Thyroid gland (tissue), 4 donors: ENCODE measurements around the gene DOK3. TPM values are rescaled to one million over a fixed set of nuclear protein-coding genes. Genes with fewer than 3 reads are reported as not detected.

Source experiments
- DNase-seq, 2 donors: peaks; one replicate each; pipeline ENCODE4 v3.0.0-alpha.2; 2019
- H3K27ac ChIP-seq, 3 donors: fragments of 200-600 bp; sonication (generic); 1 replicate in 2 of 3; 2 replicates in 1 of 3; pipeline ENCODE4 v1.5.1; 2016 to 2019; ENCODE audit warnings: mild to moderate bottlenecking in 1 of 3, moderate library complexity in 1 of 3
- H3K27me3 ChIP-seq: fragments of 200-600 bp; sonication (generic); one replicate; pipeline ENCODE4 v1.5.1; 2019
- H3K36me3 ChIP-seq, 2 donors: fragments of 200-600 bp; sonication (generic); one replicate each; pipeline ENCODE4 v1.5.1; 2016 to 2019
- H3K4me1 ChIP-seq, 2 donors: fragments of 200-600 bp; sonication (generic); one replicate each; pipeline ENCODE4 v1.5.1; 2017 to 2019
- H3K4me3 ChIP-seq, 3 donors: fragments of 200-600 bp; sonication (generic); replicated peaks in 1 of 3; 1 replicate in 2 of 3; 2 replicates in 1 of 3; pipeline ENCODE4 v1.5.1; 2016; ENCODE audit warnings: mild to moderate bottlenecking in 1 of 3
- H3K9me3 ChIP-seq: fragments of 200-600 bp; sonication (generic); one replicate; pipeline ENCODE4 v1.5.1; 2017
- POLR2A ChIP-seq, 2 donors: fragments of 450-650 bp; IDR thresholded peaks; one replicate each; pipeline ENCODE4 v1.6.1; 2017; ENCODE audit warnings: antibody characterized with exemption in 2 of 2, mild to moderate bottlenecking in 2 of 2, moderate library complexity in 1 of 2
- whole genome bisulfite sequencing, 2 donors: methylation state at CpG; one replicate each; pipeline ENCODE4 v1.1.5; 2017; 5-methylcytosine and 5-hydroxymethylcytosine counted together
- intact Hi-C: fragments of 100-400 bp; cut with DNase I; formaldehyde crosslinking; loops from one replicate; pipeline ENCODE4 v1.15.1; 2023
- total RNA-seq, 4 donors: library from RNA; depleted of rRNA; stranded (reverse); fragments of >200 nt; gene quantifications; one replicate each; pipeline ENCODE4 v1.2.3, GENCODE V29; 2016
- TF ChIP-seq, protein P1 (sequence below), 6 experiments: fragments of 200-600 bp in 3 of 6; fragments of 450-650 bp in 3 of 6; sonication (generic) in 3 of 6; IDR thresholded peaks; one replicate each; pipeline ENCODE4 v1.5.1; 2016 to 2019; ENCODE audit warnings: antibody characterized with exemption in 6 of 6, mild to moderate bottlenecking in 2 of 6, inconsistent platforms in 1 of 6, moderate library complexity in 1 of 6

The DOK3 gene
- total RNA-seq, 4 donors from 2014 or later: 2.0 to 5.9 (median 3.5) TPM

DNA sequence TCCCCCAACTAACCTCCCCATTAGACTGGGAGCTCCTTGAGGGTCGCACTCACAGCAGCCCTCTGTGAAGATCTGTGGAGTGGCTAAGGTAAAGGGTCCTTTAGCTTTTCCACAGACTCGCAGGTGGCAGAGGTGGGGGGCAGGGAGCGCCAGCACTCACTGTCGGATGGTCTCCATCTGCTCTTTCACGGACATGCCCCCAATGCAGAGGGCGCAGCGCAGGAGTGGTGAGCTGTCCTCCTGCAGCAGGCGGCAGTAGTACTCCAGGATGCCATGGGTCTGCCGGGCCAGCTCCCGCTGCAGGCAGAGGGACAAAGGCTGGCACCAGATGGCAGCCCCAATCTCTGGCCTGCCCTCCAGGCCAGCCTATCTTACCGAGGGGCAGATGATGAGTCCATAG, 4.9 kb upstream of the DOK3 start:
- Histone ChIP-seq H3K36me3 (peaks cover 44 to 45% of the 10 kb centered on the region in 2 donors), H3K9me3 (no peaks in the 10 kb centered on the region), H3K27ac (no peak overlapping the region), H3K4me3 (no peak overlapping the region), H3K4me1 (peaks cover 9 to 10% of the 10 kb centered on the region in 2 donors), H3K27me3 (no peaks in the 10 kb centered on the region)
- WGBS, 2 donors: 90 to 98% methylated on average over 9 to 10 of the region's 11 CpGs
- DNase-seq: no peak
- intact Hi-C loops: no loop called here
- TF ChIP-seq POLR2A (IDR thresholded peaks at IDR 0.05): no peak
- TF ChIP-seq, protein P1, sequence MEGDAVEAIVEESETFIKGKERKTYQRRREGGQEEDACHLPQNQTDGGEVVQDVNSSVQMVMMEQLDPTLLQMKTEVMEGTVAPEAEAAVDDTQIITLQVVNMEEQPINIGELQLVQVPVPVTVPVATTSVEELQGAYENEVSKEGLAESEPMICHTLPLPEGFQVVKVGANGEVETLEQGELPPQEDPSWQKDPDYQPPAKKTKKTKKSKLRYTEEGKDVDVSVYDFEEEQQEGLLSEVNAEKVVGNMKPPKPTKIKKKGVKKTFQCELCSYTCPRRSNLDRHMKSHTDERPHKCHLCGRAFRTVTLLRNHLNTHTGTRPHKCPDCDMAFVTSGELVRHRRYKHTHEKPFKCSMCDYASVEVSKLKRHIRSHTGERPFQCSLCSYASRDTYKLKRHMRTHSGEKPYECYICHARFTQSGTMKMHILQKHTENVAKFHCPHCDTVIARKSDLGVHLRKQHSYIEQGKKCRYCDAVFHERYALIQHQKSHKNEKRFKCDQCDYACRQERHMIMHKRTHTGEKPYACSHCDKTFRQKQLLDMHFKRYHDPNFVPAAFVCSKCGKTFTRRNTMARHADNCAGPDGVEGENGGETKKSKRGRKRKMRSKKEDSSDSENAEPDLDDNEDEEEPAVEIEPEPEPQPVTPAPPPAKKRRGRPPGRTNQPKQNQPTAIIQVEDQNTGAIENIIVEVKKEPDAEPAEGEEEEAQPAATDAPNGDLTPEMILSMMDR (IDR thresholded peaks at IDR 0.05): no peak

DNA sequence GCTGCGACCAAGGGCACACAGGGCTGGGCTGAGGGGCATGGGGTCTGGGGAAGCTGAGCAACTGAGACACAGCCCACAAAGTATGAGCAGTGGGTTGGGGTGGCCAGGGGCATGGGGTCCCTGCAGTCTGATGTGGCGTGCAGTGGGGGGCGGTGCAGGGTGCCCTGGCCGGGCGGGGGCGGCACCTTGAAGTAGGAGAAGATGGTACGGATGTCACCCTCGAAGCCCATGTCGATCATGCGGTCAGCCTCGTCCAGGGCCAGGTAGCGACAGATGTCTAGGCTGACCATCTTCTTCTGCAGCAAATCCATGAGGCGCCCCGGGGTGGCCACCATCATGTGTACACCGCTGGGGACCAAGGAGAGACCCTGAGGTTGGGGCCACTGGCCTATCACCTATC, 3.9 kb upstream of the DOK3 start:
- DNase-seq: no peak
- Histone ChIP-seq H3K9me3 (no peaks in the 10 kb centered on the region), H3K27ac (no peak overlapping the region), H3K27me3 (no peaks in the 10 kb centered on the region), H3K36me3 (peaks cover 42 to 43% of the 10 kb centered on the region in 2 donors), H3K4me3 (no peak overlapping the region), H3K4me1 (peaks cover 9 to 10% of the 10 kb centered on the region in 2 donors)
- intact Hi-C loops: no loop called here
- no peak for TF ChIP-seq POLR2A (IDR thresholded peaks at IDR 0.05)
- TF ChIP-seq, protein P1 (IDR thresholded peaks at IDR 0.05): no peak
- 96% methylated on average over 14 to 15 of the region's 15 CpGs for WGBS, 2 donors

DNA sequence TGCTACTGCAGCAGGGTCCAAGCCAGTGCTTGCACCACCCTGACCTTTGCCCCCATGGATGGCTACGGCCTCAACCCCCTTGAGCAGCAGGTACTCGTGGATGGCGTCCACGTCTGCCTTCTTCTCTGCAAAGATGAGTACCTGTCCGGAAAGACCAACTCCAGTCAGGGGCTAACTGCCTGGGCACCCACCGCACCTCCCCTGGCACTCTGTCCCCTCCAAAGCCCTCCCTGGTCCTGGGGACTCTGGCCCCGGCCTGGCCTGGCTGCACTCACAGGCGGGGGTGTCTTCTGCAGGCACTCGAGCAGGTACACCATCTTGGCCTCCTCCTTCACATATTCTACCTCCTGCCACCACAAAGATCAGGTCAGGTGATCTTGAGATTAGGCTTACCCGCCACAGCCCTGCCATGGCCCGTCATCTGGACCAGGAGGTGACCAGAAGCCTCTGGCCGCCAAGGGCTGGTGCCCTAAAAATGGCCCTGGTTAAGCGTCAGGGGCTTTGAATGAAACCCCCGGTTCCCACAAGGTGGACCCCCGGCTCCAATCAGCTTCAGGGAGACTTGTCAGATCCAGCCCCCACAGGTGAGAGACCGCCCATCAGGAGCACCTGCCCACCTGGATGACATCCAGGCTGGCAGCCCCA, 3.2 kb upstream of the DOK3 start:
- Histone ChIP-seq H3K27me3 (no peaks in the 10 kb centered on the region), H3K36me3 (peaks cover 42 to 43% of the 10 kb centered on the region in 2 donors), H3K27ac (no peak overlapping the region), H3K4me1 (peaks cover 9 to 10% of the 10 kb centered on the region in 2 donors), H3K4me3 (no peak overlapping the region), H3K9me3 (no peaks in the 10 kb centered on the region)
- no peak for TF ChIP-seq POLR2A (IDR thresholded peaks at IDR 0.05)
- TF ChIP-seq, protein P1 (IDR thresholded peaks at IDR 0.05): no peak
- DNase-seq: no peak
- intact Hi-C loops: no loop called here
- WGBS, 2 donors: 90 to 94% methylated on average over 10 to 14 of the region's 16 CpGs

DNA sequence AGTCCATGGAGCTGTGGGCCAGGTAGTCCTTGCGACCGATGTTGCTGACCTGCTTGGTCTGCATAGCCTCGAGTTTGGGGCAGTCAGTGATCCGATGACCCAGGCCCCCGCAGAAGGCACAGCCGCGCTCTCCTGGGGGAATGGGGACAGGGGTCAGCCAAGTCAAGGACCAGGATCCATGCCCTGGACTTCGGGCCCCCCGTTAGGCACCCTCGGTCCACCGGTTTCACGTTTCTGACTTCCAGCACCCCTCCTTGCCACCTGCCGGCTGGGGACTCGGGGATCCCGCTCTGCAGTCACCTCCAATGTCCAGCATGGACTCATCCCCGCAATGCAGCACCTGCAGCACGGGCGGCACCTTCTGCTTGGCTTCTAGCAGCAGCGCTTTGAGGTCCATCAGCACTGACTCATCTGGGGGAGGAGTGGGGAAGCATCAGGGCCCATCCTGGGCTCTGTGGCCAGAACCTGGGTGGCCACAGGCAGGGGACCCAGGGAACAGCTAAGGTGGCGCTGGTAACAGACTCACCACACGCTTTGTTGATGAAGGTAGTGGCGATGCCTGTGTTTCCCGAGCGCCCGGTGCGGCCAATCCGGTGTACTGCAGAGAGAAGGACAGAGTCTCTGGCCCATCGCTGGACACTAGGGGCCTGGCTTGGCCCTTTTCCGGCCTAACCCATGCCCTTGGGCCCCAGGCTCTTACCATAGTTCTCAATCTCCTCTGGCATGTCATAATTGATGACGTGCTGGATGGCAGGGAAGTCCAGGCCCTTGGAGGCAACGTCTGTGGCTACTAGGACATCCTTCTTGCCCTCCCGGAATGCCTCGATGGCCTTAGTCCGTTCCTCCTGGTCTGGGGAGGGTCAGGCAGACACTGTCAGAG, 2.4 kb upstream of the DOK3 start:
- TF ChIP-seq, protein P1 (IDR thresholded peaks at IDR 0.05): no peak
- no peak for DNase-seq
- Histone ChIP-seq H3K4me1 (peaks cover 9 to 10% of the 10 kb centered on the region in 2 donors), H3K27me3 (no peaks in the 10 kb centered on the region), H3K4me3 (no peak overlapping the region), H3K9me3 (no peaks in the 10 kb centered on the region), H3K27ac (no peak overlapping the region), H3K36me3 (peaks cover 42 to 43% of the 10 kb centered on the region in 2 donors)
- 93 to 96% methylated on average over 23 to 27 of the region's 34 CpGs for WGBS, 2 donors
- intact Hi-C loops: no loop called here

DNA sequence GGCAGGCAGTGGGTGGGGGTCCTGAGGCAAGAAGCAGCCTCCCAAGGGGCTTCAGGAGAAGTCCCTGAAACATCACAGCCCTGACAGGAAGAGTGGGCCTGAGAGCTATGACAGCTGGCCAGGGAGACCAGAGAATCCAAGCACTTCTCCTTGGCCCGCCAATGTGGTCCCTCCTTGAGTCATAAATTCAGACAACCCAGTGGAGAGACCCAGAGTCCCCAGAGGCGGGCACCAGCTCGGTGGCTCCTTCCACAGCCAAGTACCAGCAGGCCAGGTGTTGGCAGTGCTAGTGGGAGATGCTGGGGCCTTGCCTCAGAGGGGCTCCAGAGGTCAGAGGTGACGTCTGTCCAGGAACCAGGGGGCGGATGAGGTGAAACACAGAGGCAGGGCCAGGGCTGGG, 1.6 kb upstream of the DOK3 start:
- Histone ChIP-seq H3K36me3 (peaks cover 42 to 43% of the 10 kb centered on the region in 2 donors), H3K27me3 (no peaks in the 10 kb centered on the region), H3K27ac (no peak overlapping the region), H3K9me3 (no peaks in the 10 kb centered on the region), H3K4me1 (peaks cover 8% of the 10 kb centered on the region in 2 donors), H3K4me3 (no peak overlapping the region)
- no peak for TF ChIP-seq POLR2A (IDR thresholded peaks at IDR 0.05)
- TF ChIP-seq, protein P1 (IDR thresholded peaks at IDR 0.05): no peak
- WGBS, 2 donors: 92 to 100% methylated on average over 4 to 5 of the region's 5 CpGs
- DNase-seq: no peak
- intact Hi-C loops: no loop called here
